ENCODE measurements around the gene SLC22A13.
"Not testable (repeated sequence)": the region's sequence is repeated elsewhere in the genome, so short reads cannot be mapped to it uniquely, and the experiment has no call there.

Gene SLC22A13

DNA sequence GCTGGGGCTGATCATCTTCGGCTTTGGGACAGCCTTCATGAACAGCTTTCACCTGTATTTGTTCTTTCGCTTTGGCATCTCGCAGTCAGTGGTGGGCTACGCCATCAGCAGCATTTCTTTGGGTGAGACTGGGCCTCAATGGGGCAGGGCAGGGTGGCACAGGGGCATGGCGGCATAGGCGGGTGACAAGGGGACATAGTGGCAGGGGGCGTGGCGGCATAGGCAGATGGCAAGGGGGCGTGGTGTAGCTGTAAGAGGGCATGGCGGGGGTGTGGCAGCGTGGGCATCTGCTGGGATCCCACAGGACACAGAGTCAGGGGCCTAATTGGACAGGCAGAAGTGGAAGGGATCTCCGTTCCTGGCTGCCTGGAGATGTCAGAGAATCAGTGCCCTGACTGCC lies 42.0 kb downstream of the SLC22A13 start:
- FAIRE-seq, result no peak

- no peak for FAIRE-seq
Observed at GRCh38 chr3:38308456-38308855, 42.8 kb downstream of the SLC22A13 start.

DNA sequence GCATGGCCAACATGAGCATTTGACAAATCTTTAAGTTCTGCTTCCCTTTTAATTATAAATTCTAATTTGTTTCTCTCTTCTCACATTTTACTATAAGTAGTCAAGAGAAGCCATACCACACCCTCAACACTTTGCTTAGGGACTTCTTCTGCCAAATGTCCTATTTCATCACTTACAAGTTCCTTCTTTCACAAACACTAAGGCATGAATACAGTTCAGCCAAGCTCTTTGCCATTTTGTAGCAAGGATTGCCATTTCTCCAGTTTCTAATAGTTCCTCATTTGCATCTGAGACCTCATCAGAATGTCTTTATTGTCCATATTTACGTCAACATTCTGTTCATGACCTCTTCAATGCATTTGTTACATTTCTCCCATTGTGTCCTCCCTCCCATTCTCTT lies 45.9 kb downstream of the SLC22A13 start:
- FAIRE-seq, result no peak

GRCh38 chr3:38311941-38312340 lies 46.3 kb downstream of the SLC22A13 start:
- no peak for FAIRE-seq

- no peak for FAIRE-seq
Observed at GRCh38 chr3:38312356-38312755, 46.7 kb downstream of the SLC22A13 start.

- no peak for FAIRE-seq
Observed at GRCh38 chr3:38313263-38313662, 47.7 kb downstream of the SLC22A13 start.

- FAIRE-seq, result no peak
Observed at GRCh38 chr3:38313695-38314094, 48.1 kb downstream of the SLC22A13 start.

- no peak for FAIRE-seq
Observed at GRCh38 chr3:38314112-38314763, 48.6 kb downstream of the SLC22A13 start.

- no peak for FAIRE-seq
Observed at GRCh38 chr3:38314764-38315487, 49.3 kb downstream of the SLC22A13 start.

DNA sequence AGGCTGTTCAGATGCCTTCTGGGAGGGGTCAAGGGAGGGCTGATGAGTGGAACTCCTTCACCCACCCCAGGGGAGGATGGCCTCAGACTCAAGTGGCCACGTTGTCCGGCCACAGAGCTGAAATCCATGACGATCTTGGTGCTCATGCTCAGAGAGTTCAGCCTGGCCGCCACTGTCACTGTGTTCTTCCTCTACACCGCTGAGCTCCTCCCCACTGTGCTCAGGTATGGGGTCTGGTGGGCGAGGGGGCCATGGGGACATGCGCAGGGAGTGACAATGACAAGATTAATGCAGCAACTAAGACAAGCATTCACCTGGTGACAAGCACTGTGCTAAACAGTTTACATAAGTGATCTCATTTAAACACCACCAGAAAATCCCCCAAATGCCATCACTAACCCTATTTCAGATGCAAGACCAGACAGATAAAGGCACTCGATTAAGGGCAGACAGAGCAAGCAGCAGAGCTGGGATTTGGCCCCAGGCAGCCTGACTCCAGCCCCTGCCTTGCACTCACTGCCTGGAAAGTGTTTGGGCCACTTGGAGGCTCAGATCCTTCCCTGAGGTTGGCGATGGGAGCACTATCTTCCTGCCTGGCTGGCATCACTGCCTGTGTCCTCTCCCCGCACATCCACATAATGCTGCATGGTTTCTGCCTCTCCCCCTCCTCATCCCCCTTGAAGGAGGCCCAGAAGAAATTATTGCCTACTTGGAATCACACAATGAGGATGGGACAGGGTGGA lies 50.0 kb downstream of the SLC22A13 start:
- FAIRE-seq, result no peak

- FAIRE-seq, result no peak
Observed at GRCh38 chr3:38316356-38317191, 51.0 kb downstream of the SLC22A13 start.

DNA sequence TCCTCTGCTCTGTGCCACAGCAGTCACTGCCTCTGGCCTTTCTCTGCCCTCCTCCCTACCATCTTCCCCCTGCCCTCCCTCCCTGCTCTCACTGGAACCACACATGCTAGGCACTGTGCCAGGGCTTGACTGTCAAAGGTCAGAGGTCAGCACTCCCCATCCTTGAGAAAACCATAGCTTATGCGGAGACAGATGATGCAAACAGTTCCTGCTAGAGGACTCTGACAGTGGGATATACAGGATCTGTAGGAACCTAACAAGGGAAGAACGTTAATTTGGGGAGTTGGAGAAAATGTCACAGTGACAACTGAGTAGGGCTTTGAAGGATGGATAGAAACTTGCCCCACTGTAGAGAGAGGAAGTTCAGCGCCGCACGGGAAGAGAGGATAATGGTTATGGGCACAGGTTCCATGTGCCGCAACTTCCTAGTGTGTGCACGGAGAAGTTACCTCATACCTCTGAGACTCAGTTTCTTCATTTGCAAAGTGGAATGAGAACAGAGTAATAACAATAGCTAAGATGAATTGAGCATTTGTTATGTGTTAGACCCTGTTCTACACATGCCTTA lies 51.7 kb downstream of the SLC22A13 start:
- FAIRE-seq, result no peak

DNA sequence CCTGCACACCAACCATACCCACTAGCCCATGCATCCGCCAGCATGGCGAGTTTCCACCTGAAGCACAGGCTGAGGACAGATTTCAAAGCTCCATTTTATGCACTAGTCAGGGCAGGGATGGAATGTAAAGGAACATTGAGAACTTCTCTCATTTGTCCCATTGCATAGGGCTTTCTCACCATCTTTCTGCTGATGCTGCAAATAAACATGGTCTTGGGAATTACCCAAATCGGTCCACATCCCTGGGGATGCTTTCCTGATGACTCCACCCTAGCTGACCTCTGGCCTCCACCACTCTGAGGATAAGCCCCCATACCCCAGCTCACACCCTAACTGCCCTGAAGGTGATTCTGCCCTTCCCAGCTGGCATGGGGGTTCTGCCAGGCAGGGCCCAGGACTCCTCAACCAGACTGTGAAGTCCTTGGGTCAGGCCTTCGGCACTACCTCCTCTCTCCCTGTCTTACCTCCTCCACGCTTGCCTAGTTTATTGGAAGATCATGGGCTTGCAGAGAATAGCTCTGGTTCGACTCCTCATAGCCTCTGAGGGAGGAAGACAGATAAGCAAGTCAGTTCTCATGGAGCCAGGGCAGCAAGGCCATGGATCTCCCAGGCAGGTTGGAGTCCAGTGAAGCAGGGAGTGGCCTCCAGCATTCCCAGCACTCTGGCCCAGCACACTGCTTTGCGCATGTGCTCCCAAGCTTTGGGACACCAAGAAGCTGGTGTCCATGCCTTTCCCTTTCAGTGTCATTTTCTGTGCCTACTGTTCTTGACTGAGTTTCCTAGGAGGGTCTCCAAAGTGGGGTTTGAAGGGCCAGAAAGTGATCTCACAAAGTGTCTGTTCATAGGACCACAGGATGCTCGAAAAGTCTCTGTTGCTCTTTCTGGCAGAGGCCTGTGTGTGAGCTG lies 53.4 kb downstream of the SLC22A13 start:
- no peak for FAIRE-seq

- FAIRE-seq, result not testable (repeated sequence)
Observed at GRCh38 chr3:38320638-38321037, 55.0 kb downstream of the SLC22A13 start.

DNA sequence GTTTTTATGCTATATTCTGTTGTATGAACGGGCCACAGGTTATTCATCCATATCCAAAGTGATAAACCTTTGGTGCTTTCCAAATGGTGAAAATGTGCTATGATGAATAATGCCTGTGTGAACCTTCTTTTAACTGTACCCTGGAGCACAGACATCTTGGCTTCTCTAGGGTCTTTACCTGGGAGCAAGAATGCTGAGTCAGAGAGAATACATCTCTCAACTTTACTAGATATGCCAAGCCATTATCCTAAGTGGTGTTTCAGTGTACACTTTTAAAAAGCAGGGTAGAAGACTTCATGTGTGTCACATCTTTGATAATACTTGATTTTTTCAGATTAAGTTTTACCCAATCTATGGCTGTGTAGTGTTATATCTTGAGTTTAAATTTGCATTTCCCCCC lies 57.4 kb downstream of the SLC22A13 start:
- no peak for FAIRE-seq

DNA sequence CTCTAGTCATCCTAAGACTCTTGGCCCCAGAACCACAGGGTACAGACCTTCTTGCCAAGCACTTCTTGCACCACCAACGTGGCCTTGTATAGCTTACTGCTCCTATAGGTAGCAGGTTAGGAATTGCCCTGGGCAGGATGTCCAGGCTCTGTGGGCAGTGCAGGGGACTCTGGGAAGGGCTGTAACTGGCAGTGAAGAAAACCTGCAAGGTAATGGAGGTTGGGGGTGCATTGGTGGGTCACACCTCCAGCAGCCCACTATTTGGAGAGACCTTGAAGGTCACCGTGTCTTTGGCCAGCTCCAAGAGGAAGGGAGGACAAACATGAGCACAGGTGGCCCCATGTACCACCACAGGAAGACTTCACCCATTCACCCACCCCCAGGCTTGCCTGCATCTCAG lies 59.6 kb downstream of the SLC22A13 start:
- no peak for FAIRE-seq

DNA sequence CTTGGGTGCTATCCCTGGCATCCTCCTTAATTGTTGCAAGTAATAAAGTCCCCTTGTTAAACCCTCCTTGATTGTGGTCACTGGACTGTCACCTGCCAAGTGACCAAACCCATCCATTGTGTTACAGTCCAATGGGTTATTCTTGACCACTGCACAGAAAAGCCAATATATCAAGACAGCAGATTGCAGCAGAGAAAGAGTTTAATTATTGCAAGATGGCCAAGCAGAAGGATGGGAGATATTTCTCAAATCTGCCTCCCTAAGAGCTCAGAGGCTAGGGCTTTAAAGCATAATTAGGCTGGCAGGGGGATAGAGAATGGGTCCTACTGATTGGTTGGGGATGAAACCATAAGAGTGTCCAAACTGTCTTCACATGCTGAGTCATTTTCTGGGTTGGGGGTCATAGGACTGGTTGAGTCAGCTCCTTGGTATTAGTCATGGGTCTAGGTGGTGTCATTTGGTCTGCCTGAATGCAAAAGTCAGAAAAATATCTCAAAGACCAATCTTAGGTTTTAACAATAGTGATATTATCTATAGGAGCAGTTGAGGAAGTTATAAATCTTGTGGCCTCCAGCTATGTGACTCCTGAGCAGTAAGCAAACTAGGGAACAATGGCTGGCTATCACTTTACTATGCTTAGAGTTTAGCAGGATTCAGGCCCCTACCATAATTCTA lies 61.9 kb downstream of the SLC22A13 start:
- FAIRE-seq, result no peak
